Endothelial cell of umbilical vein (primary cell): Measurements from ENCODE around the gene GOLGA1. TPM values are rescaled to one million over a fixed set of nuclear protein-coding genes. Genes with fewer than 3 reads are reported as not detected.

Experiments
- BruUV-seq: library from RNA; stranded (reverse); fragments of 400-500 nt; replicated peaks from 2 replicates; lab custom pipeline; 2021; lab: Mats Ljungman, UMichigan
- CTCF ChIA-PET: fragments of 300-600, 350-600 bp; sonication (Branson Sonifier 250); formaldehyde crosslinking; loops from one replicate; lab custom pipeline; 2021; ENCODE audit warnings: antibody characterized with exemption, inconsistent platforms; lab: Charles Lee
- POLR2A ChIA-PET: fragments of 300-600, 350-600 bp; sonication (Branson Sonifier 250); formaldehyde crosslinking; loops from one replicate; lab custom pipeline; 2021; ENCODE audit warnings: antibody characterized with exemption, inconsistent platforms; lab: Charles Lee
- DNase-seq: peaks from one replicate; pipeline ENCODE4 v3.0.0-alpha.2; 2011; ENCODE audit warnings: low read depth, low spot score
- FAIRE-seq: peaks from 2 replicates; lab custom pipeline; 2011; peaks lifted over from hg19 to GRCh38; lab: Jason Lieb, UNC
- H2AFZ ChIP-seq: 2 replicates; pipeline ENCODE4 v1.6.0; 2012; ENCODE audit warnings: low read depth, low read length, control low read depth, inconsistent platforms
- H3K27ac ChIP-seq: 2 replicates; pipeline ENCODE4 v1.5.1; 2011; ENCODE audit warnings: low read depth, mild to moderate bottlenecking, control low read depth, low read length, moderate library complexity; ENCODE audit not compliant: insufficient read depth
- H3K27me3 ChIP-seq, 2 experiments: 2 replicates each; pipeline versions ENCODE4 v1.6.0 to v1.6.1; 2011; ENCODE audit warnings: low read length in 2 of 2, mixed read lengths in 1 of 2; ENCODE audit not compliant: control insufficient read depth in 2 of 2, insufficient read depth in 2 of 2
- H3K36me3 ChIP-seq, 2 experiments: 2 replicates in 1 of 2; 3 replicates in 1 of 2; pipeline ENCODE4 v1.5.1; 2011; ENCODE audit warnings: low read length in 2 of 2, mild to moderate bottlenecking in 1 of 2, moderate library complexity in 1 of 2; ENCODE audit not compliant: control insufficient read depth in 2 of 2, insufficient read depth in 2 of 2; ENCODE audit errors: extremely low read depth in 1 of 2
- H3K4me1 ChIP-seq: 3 replicates; pipeline ENCODE4 v1.5.1; 2011; ENCODE audit warnings: mild to moderate bottlenecking, low read length; ENCODE audit not compliant: control insufficient read depth, insufficient read depth; ENCODE audit errors: extremely low read depth
- H3K4me2 ChIP-seq: 2 replicates; pipeline ENCODE4 v1.6.1; 2011; ENCODE audit warnings: low read length, control low read depth, mixed read lengths; ENCODE audit not compliant: insufficient read depth
- H3K4me3 ChIP-seq, 3 experiments: fragments of 200-600 bp in 1 of 3; sonication (generic), shearing (Covaris generic) in 1 of 3; replicated peaks in 1 of 3; 2 replicates each; pipeline ENCODE4 v1.5.1; 2011 to 2016; ENCODE audit warnings: control low read depth in 3 of 3, low read length in 3 of 3, mild to moderate bottlenecking in 2 of 3, inconsistent platforms in 1 of 3, low read depth in 1 of 3, moderate library complexity in 1 of 3; ENCODE audit not compliant: insufficient read depth in 1 of 3
- H3K79me2 ChIP-seq: 2 replicates; pipeline ENCODE4 v1.6.0; 2012; ENCODE audit warnings: low read length, inconsistent platforms; ENCODE audit not compliant: control insufficient read depth, insufficient read depth
- H3K9ac ChIP-seq: replicated peaks from 2 replicates; pipeline ENCODE3; 2011; ENCODE audit warnings: low read length, control low read depth; ENCODE audit not compliant: insufficient read depth; ENCODE audit errors: extremely low read depth
- H3K9me1 ChIP-seq: replicated peaks from 3 replicates; pipeline ENCODE4 v1.6.0; 2011; ENCODE audit warnings: mild to moderate bottlenecking, low read length; ENCODE audit not compliant: control insufficient read depth, insufficient read depth; ENCODE audit errors: extremely low read depth
- H3K9me3 ChIP-seq: replicated peaks from 2 replicates; pipeline ENCODE4 v1.5.1; 2012; ENCODE audit warnings: low read length, inconsistent platforms; ENCODE audit not compliant: control insufficient read depth, insufficient read depth
- H4K20me1 ChIP-seq: replicated peaks from 2 replicates; pipeline ENCODE3; 2011; ENCODE audit warnings: mild to moderate bottlenecking, low read length; ENCODE audit not compliant: control insufficient read depth, insufficient read depth; ENCODE audit errors: extremely low read depth
- CTCF ChIP-seq, 2 donors: IDR thresholded peaks; 1 replicate in 1 of 2; 2 replicates in 1 of 2; pipeline ENCODE4 v1.5.1; 2011; ENCODE audit warnings: low read length in 2 of 2, mild to moderate bottlenecking in 2 of 2, moderate library complexity in 2 of 2, control low read depth in 1 of 2, inconsistent platforms in 1 of 2, low read depth in 1 of 2; ENCODE audit not compliant: insufficient read depth in 1 of 2; ENCODE audit errors: extremely low read depth in 1 of 2
- EZH2 ChIP-seq: IDR thresholded peaks from 2 replicates; pipeline ENCODE4 v1.6.1; 2012; ENCODE audit warnings: borderline replicate concordance, low read depth, mild to moderate bottlenecking, moderate library complexity, low read length, inconsistent platforms; ENCODE audit not compliant: severe bottlenecking
- FOS ChIP-seq: IDR thresholded peaks from 2 replicates; pipeline ENCODE4 v1.6.1; 2011; ENCODE audit warnings: mild to moderate bottlenecking, low read length, moderate library complexity, borderline replicate concordance; ENCODE audit not compliant: insufficient read depth
- GATA2 ChIP-seq: IDR thresholded peaks from 2 replicates; pipeline ENCODE4 v1.7.0; 2011; ENCODE audit warnings: low read depth, mild to moderate bottlenecking, moderate library complexity, mixed read lengths, low read length; ENCODE audit not compliant: insufficient read length, insufficient read depth
- JUN ChIP-seq: IDR thresholded peaks from 2 replicates; pipeline ENCODE4 v1.6.1; 2011; ENCODE audit warnings: borderline replicate concordance, low read depth; ENCODE audit not compliant: insufficient read length, insufficient read depth
- MAX ChIP-seq: IDR thresholded peaks from 2 replicates; pipeline ENCODE4 v1.6.1; 2011; ENCODE audit not compliant: insufficient read depth, insufficient read length
- MYC ChIP-seq: IDR thresholded peaks from one replicate; pipeline ENCODE4 v1.6.1; 2011; ENCODE audit warnings: mild to moderate bottlenecking, low read depth, low read length
- POLR2A ChIP-seq: IDR thresholded peaks from 2 replicates; pipeline ENCODE4 v1.6.1; 2012; ENCODE audit warnings: low read depth, mild to moderate bottlenecking, control low read depth, low read length
- POLR2AphosphoS5 ChIP-seq: IDR thresholded peaks from 2 replicates; pipeline ENCODE4 v1.6.1; 2012; ENCODE audit warnings: low read depth, mild to moderate bottlenecking, control low read depth, low read length, moderate library complexity; ENCODE audit not compliant: insufficient read depth
- dilution Hi-C: fragments of 300-500 bp; cut with MboI; formaldehyde crosslinking; loops from one replicate; pipeline ENCODE4 v1.15.0; 2019; ENCODE audit warnings: low sequenced_read_pairs; ENCODE audit not compliant: extremely low pct_ligation_motif_present
- intact Hi-C: fragments of 100-400 bp; cut with micrococcal nuclease; formaldehyde crosslinking; loops from one replicate; pipeline ENCODE4 v1.10.0; 2022
- polyA plus RNA-seq, 4 experiments: library from polyadenylated mRNA; depleted of rRNA in 3 of 4; stranded (reverse) in 3 of 4; unstranded in 1 of 4; fragments of >200 nt; gene quantifications; 2 replicates each; pipeline versions ENCODE4 v1.2.1 to v1.2.3, GENCODE V29; 2011 to 2012; ENCODE audit warnings: missing spikeins in 1 of 4
- total RNA-seq: library from RNA; stranded (reverse); gene quantifications from 2 replicates; pipeline ENCODE4 v1.2.3, GENCODE V29; 2021

GOLGA1 gene
- total and polyA plus RNA-seq, 2 donors (not counting 3 experiments of a cell fraction or from before 2014, with no cell fraction given), result 13.1 to 19.9 TPM

GRCh38 chr9:124835026-124835557 lies 105.8 kb downstream of the GOLGA1 start:
- intact Hi-C loops, result loop anchor here (2.0 kb wide), 1 partner anchor 38 kb away; no protein-coding TSS in a partner anchor
- H3K4me3 ChIP-seq, result no peak overlapping the region
- H3K36me3 ChIP-seq, result no peaks in the 10 kb centered on the region
- H3K9ac ChIP-seq, result no peak overlapping the region
- H3K4me2 ChIP-seq, result no peak overlapping the region
- TF ChIP-seq POLR2A, result no peak
- no peak for TF ChIP-seq FOS
- no peak for TF ChIP-seq GATA2
- DNase-seq (peak; percentile 78), FAIRE-seq (peak; percentile 75)
- peaks cover 0 to 3% of the 10 kb centered on the region in 2 experiments for H3K27me3 ChIP-seq
- peaks cover 10% of the 10 kb centered on the region for H3K4me1 ChIP-seq
- no peaks in the 10 kb centered on the region for H3K79me2 ChIP-seq
- ChIA-PET CTCF (interaction anchor here (1.5 to 11.5 kb wide), 2 partner anchors 18 to 60 kb away, joined by 8 to 173 read pairs; partner anchors contain the start of genes NR6A1, OLFML2A and WDR38), POLR2A (no interaction called here)
- H3K9me1 ChIP-seq, result no peaks in the 10 kb centered on the region
- no TSS peak for BruUV-seq
- no peak overlapping the region for H3K27ac ChIP-seq
- dilution Hi-C loops, result no loop called here
- H2AFZ ChIP-seq, result no peak overlapping the region
- no peaks in the 10 kb centered on the region for H3K9me3 ChIP-seq
- no peaks in the 10 kb centered on the region for H4K20me1 ChIP-seq

- no peak overlapping the region for H3K9ac ChIP-seq
These were observed 106.3 kb downstream of the GOLGA1 start for GRCh38 chr9:124834591-124834990.

More at GRCh38 chr9:124834591-124834990, 106.3 kb downstream of the GOLGA1 start:
- peaks cover 0 to 3% of the 10 kb centered on the region in 2 experiments for H3K27me3 ChIP-seq
- TF ChIP-seq CTCF (IDR thresholded peaks at IDR 0.05; ENCODE audit: extremely low read depth in 1 of 2, insufficient read depth in 1 of 2, low read depth in 1 of 2, low read length in 2 of 2) (no peak), FOS (no peak), POLR2AphosphoS5 (no peak), JUN (no peak), MYC (no peak), EZH2 (no peak), POLR2A (no peak), MAX (no peak), GATA2 (no peak)
- no peaks in the 10 kb centered on the region for H4K20me1 ChIP-seq
- dilution Hi-C loops, result no loop called here
- H3K9me1 ChIP-seq, result no peaks in the 10 kb centered on the region
- H3K9me3 ChIP-seq, result no peaks in the 10 kb centered on the region
- intact Hi-C loops, result loop anchor here (2.0 kb wide), 1 partner anchor 38 kb away; no protein-coding TSS in a partner anchor
- H3K4me2 ChIP-seq, result no peak overlapping the region
- no TSS peak for BruUV-seq
- FAIRE-seq, result no peak
- DNase-seq, result no peak
- CTCF ChIA-PET, result interaction anchor here (1.5 to 11.5 kb wide), 2 partner anchors 19 to 59 kb away, joined by 8 to 173 read pairs; partner anchors contain the start of genes NR6A1, OLFML2A and WDR38
- H3K27ac ChIP-seq, result no peak overlapping the region
- H3K4me3 ChIP-seq, result no peak overlapping the region
- no peaks in the 10 kb centered on the region for H3K79me2 ChIP-seq
- H3K4me1 ChIP-seq, result peaks cover 10% of the 10 kb centered on the region
- H2AFZ ChIP-seq, result no peak overlapping the region
- POLR2A ChIA-PET, result no interaction called here
- H3K36me3 ChIP-seq, result no peaks in the 10 kb centered on the region
